ENCODE results near the gene KRT5.

DNA sequence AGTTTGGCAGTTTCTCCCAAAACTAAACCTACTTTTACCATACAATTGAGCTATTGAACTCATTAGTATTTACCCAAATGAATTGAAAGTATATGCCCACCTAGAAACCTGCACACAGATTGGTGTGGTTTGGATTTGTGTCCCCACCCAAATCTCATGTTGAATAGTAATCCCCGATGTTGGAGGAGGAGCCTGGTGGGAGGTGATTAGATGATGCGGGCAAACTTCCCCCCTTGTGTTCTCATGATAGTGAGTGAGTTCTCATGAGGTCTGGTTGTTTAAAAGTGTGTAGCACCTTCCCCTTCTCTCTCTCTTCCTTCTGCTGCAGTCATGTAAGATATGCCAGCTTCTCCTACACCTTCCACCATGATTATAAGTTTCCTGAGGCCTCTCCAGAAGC lies 42.5 kb downstream of the KRT5 start:
- TF ChIP-seq POLR2A (IDR thresholded peaks at IDR 0.05; ENCODE audit: low read depth, low read length) (no peak), GATA2 (IDR thresholded peaks at IDR 0.05; ENCODE audit: insufficient read depth, insufficient read length, low read depth, low read length) (no peak), EZH2 (IDR thresholded peaks at IDR 0.05; ENCODE audit: borderline replicate concordance, low read depth, low read length, severe bottlenecking) (no peak)
